Peyer's patch (tissue), 4 donors: ENCODE data around the gene TAF11.

Experiments used
- CTCF ChIP-seq, 6 experiments: fragments of 450-650 bp in 4 of 6; fragments of 200-600 bp in 2 of 6; sonication (generic) in 1 of 6; IDR thresholded peaks; one replicate each; pipeline ENCODE4 v1.5.1; 2017 to 2019; ENCODE audit warnings: antibody characterized with exemption in 6 of 6, mild to moderate bottlenecking in 3 of 6, moderate library complexity in 1 of 6
- POLR2A ChIP-seq, 2 donors: fragments of 450-650 bp; IDR thresholded peaks; one replicate each; pipeline ENCODE4 v1.5.1; 2017; ENCODE audit warnings: antibody characterized with exemption in 2 of 2, mild to moderate bottlenecking in 2 of 2, moderate library complexity in 2 of 2

GRCh38 chr6:34909320-34909883 lies 21.6 kb upstream of the TAF11 start:
- TF ChIP-seq CTCF (IDR thresholded peaks at IDR 0.05): no peak
- no peak for TF ChIP-seq POLR2A (IDR thresholded peaks at IDR 0.05)
